Loucy (cell line): Measurements from ENCODE around the gene ADGRL1.

Experiments used
- H2AFZ ChIP-seq: fragments of 200-600 bp; sonication (generic); 2 replicates; pipeline ENCODE4 v1.6.0; 2016; ENCODE audit warnings: antibody characterized with exemption, mild to moderate bottlenecking, low read length, moderate library complexity
- H3F3A ChIP-seq: fragments of 200-600 bp; 2 replicates; pipeline ENCODE4 v1.6.0; 2016; ENCODE audit warnings: antibody characterized with exemption, low read depth, mild to moderate bottlenecking
- H3K27me3 ChIP-seq: fragments of 200-600 bp; sonication (generic); 2 replicates; pipeline ENCODE4 v1.6.1; 2014; ENCODE audit warnings: low read length, mild to moderate bottlenecking; ENCODE audit not compliant: insufficient read depth, poor library complexity, severe bottlenecking
- H3K36me3 ChIP-seq: fragments of 200-600 bp; sonication (generic); 2 replicates; pipeline ENCODE4 v1.6.1; 2016; ENCODE audit warnings: low read length; ENCODE audit not compliant: insufficient read depth
- H3K4me1 ChIP-seq: fragments of 200-600 bp; sonication (generic); 2 replicates; pipeline ENCODE4 v1.5.1; 2014; ENCODE audit warnings: low read length, mild to moderate bottlenecking; ENCODE audit not compliant: insufficient read depth, poor library complexity, severe bottlenecking
- H3K4me2 ChIP-seq: fragments of 200-600 bp; sonication (generic); 2 replicates; pipeline ENCODE4 v1.6.0; 2014; ENCODE audit warnings: antibody characterized with exemption, low read length, low read depth, mild to moderate bottlenecking; ENCODE audit not compliant: poor library complexity, severe bottlenecking
- H3K4me3 ChIP-seq: fragments of 200-600 bp; sonication (generic); 2 replicates; pipeline ENCODE4 v1.5.1; 2014; ENCODE audit warnings: low read length, mild to moderate bottlenecking, mixed read lengths; ENCODE audit not compliant: poor library complexity, severe bottlenecking
- H3K79me2 ChIP-seq: fragments of 200-600 bp; sonication (generic); 2 replicates; pipeline ENCODE4 v1.6.1; 2014; ENCODE audit warnings: low read length; ENCODE audit not compliant: insufficient read depth
- H3K9ac ChIP-seq: fragments of 200-600 bp; sonication (generic); 2 replicates; pipeline ENCODE4 v1.6.0; 2014; ENCODE audit warnings: mild to moderate bottlenecking, low read depth, low read length, moderate library complexity; ENCODE audit not compliant: poor library complexity, severe bottlenecking
- H3K9me2 ChIP-seq: fragments of 200-600 bp; sonication (generic); replicated peaks from 2 replicates; pipeline ENCODE4 v1.6.1; 2016; ENCODE audit warnings: low read depth, low read length, mixed read lengths
- H3K9me3 ChIP-seq: fragments of 200-600 bp; sonication (generic); 2 replicates; pipeline ENCODE4 v1.6.1; 2014; ENCODE audit warnings: mild to moderate bottlenecking, antibody characterized with exemption, low read length, low read depth; ENCODE audit not compliant: insufficient read depth
- H4K20me1 ChIP-seq: fragments of 200-600 bp; sonication (generic); 2 replicates; pipeline ENCODE4 v1.6.0; 2014; ENCODE audit warnings: antibody characterized with exemption, low read length, mild to moderate bottlenecking; ENCODE audit not compliant: insufficient read depth, poor library complexity, severe bottlenecking
- CTCF ChIP-seq: fragments of 200-600 bp; sonication (generic); conservative IDR thresholded peaks from 2 replicates; pipeline ENCODE4 v1.5.1; 2014; ENCODE audit warnings: mild to moderate bottlenecking, antibody characterized with exemption, low read length
- EZH2phosphoT487 ChIP-seq: fragments of 200-600 bp; IDR thresholded peaks from 2 replicates; pipeline ENCODE4 v1.6.1; 2018; ENCODE audit warnings: antibody characterized with exemption, mild to moderate bottlenecking, moderate library complexity, borderline replicate concordance

The ADGRL1 gene

GRCh38 chr19:14136509-14137281 lies 69.3 kb downstream of the ADGRL1 start, which contains the start of gene ASF1B:
Gene ASF1B, minus strand, starts transcription at chr19:14136589. Its CDS starts 133 bp downstream, at chr19:14136456.
- no peaks in the 10 kb centered on the region for H3F3A ChIP-seq
- no peaks in the 10 kb centered on the region for H3K9me3 ChIP-seq
- TF ChIP-seq EZH2phosphoT487 (no peak), CTCF (peak; percentile 73)
- H3K4me3 ChIP-seq, result peak within 1 kb of the TSS; percentile 91
- peak within 1 kb of the TSS; percentile 90 for H2AFZ ChIP-seq
- H4K20me1 ChIP-seq, result peaks cover 15% of the 10 kb centered on the region
- H3K9me2 ChIP-seq, result no peaks in the 10 kb centered on the region
- H3K4me2 ChIP-seq, result peak within 1 kb of the TSS; percentile 99
- no peaks in the 10 kb centered on the region for H3K27me3 ChIP-seq
- peak within 1 kb of the TSS; percentile 97 for H3K9ac ChIP-seq
- H3K36me3 ChIP-seq, result no peaks in the 10 kb centered on the region
- H3K79me2 ChIP-seq, result peaks cover 51% of the 10 kb centered on the region
- H3K4me1 ChIP-seq, result peaks cover 28% of the 10 kb centered on the region

GRCh38 chr19:14135985-14136508 lies 69.9 kb downstream of the ADGRL1 start:
- no peak for TF ChIP-seq CTCF
- no peak for TF ChIP-seq EZH2phosphoT487
- Histone ChIP-seq H2AFZ (peak overlapping the region; percentile 78), H3F3A (no peaks in the 10 kb centered on the region)

GRCh38 chr19:14135355-14135754 lies 70.6 kb downstream of the ADGRL1 start:
- H3K4me1 ChIP-seq, result peaks cover 28% of the 10 kb centered on the region
- H3K9ac ChIP-seq, result peak overlapping the region; percentile 97
- peaks cover 15% of the 10 kb centered on the region for H4K20me1 ChIP-seq
- H3K9me3 ChIP-seq, result no peaks in the 10 kb centered on the region
- TF ChIP-seq EZH2phosphoT487 (no peak), CTCF (no peak)
- peak overlapping the region; percentile 86 for H3K4me3 ChIP-seq
- H3K4me2 ChIP-seq, result peak overlapping the region; percentile 99
- no peaks in the 10 kb centered on the region for H3K36me3 ChIP-seq
- no peak overlapping the region for H2AFZ ChIP-seq
- H3K27me3 ChIP-seq, result no peaks in the 10 kb centered on the region
- no peaks in the 10 kb centered on the region for H3K9me2 ChIP-seq
- H3F3A ChIP-seq, result no peaks in the 10 kb centered on the region
- peaks cover 58% of the 10 kb centered on the region for H3K79me2 ChIP-seq

More at GRCh38 chr19:14135985-14136508, 69.9 kb downstream of the ADGRL1 start:
- Histone ChIP-seq H3K9ac (peak overlapping the region; percentile 97), H3K36me3 (no peaks in the 10 kb centered on the region), H3K9me2 (no peaks in the 10 kb centered on the region), H3K4me1 (peaks cover 28% of the 10 kb centered on the region), H3K4me3 (peak overlapping the region; percentile 86), H3K27me3 (no peaks in the 10 kb centered on the region), H3K4me2 (peak overlapping the region; percentile 99), H3K9me3 (no peaks in the 10 kb centered on the region), H4K20me1 (peaks cover 15% of the 10 kb centered on the region), H3K79me2 (peaks cover 55% of the 10 kb centered on the region)
